ENCODE measurements around the gene ATP11B. TPM values are rescaled to one million over a fixed set of nuclear protein-coding genes. Genes with fewer than 3 reads are reported as not detected.

ATP11B gene
- polyA plus RNA-seq, 3 donors, result 11.1 to 25.1 (median 13.5) TPM

- H3K4me3 ChIP-seq (replicated peaks in 1 of 3; ENCODE audit: low read depth in 2 of 3, low read length in 3 of 3), result no peak overlapping the region
- H3K27ac ChIP-seq (ENCODE audit: low read depth in 1 of 2, low read length in 2 of 2), result no peak overlapping the region
- Mint-ChIP-seq H3K4me3 (no peak overlapping the region), H3K9me3 (no peaks in the 10 kb centered on the region), H3K27ac (no peak overlapping the region), H3K36me3 (peaks cover 53 to 67% of the 10 kb centered on the region in 2 donors), H3K4me1 (peaks cover 18% of the 10 kb centered on the region), H3K27me3 (ENCODE audit: low read depth in 3 of 3) (no peaks in the 10 kb centered on the region)
- no peaks in the 10 kb centered on the region for H3K9me3 ChIP-seq (replicated peaks in 1 of 2; ENCODE audit: control insufficient read depth in 1 of 2, insufficient read depth in 1 of 2, low read length in 2 of 2)
- H3K9ac ChIP-seq (ENCODE audit: insufficient read depth, low read length, poor library complexity, severe bottlenecking), result no peak overlapping the region
- no peak for TF ChIP-seq CTCF (IDR thresholded peaks at IDR 0.05)
- no peaks in the 10 kb centered on the region for H3K79me2 ChIP-seq (ENCODE audit: insufficient read depth, low read length)
- 100% methylated on average over 3 of the region's 5 CpGs for WGBS (ENCODE audit: insufficient coverage)
- intact Hi-C loops (cut with micrococcal nuclease), result no loop called here
- H3K36me3 ChIP-seq (replicated peaks in 1 of 2; ENCODE audit: control insufficient read depth in 1 of 2, insufficient read depth in 2 of 2, low read length in 2 of 2), result peaks cover 30 to 54% of the 10 kb centered on the region in 2 donors
- no peak overlapping the region for H3K4me2 ChIP-seq (replicated peaks; ENCODE audit: extremely low read depth, low read length, poor library complexity, severe bottlenecking)
- H3K27me3 ChIP-seq (ENCODE audit: control insufficient read depth in 2 of 2, insufficient read depth in 2 of 2, low read length in 2 of 2), result no peaks in the 10 kb centered on the region
- no peak overlapping the region for H2AFZ ChIP-seq (ENCODE audit: insufficient read depth, low read depth, low read length, poor library complexity, severe bottlenecking)
- peaks cover 3 to 8% of the 10 kb centered on the region in 2 donors for H3K4me1 ChIP-seq (ENCODE audit: control insufficient read depth in 1 of 2, insufficient read depth in 2 of 2, low read length in 2 of 2)
- peaks cover 8% of the 10 kb centered on the region for H4K20me1 ChIP-seq (ENCODE audit: insufficient read depth, low read length)
- no peak for DNase-seq
These were observed 163.9 kb downstream of the ATP11B start for GRCh38 chr3:182957226-182957625.

- H3K27me3 ChIP-seq (ENCODE audit: control insufficient read depth in 2 of 2, insufficient read depth in 2 of 2, low read length in 2 of 2), result no peaks in the 10 kb centered on the region
- WGBS (ENCODE audit: insufficient coverage), result 89% methylated on average over 3 of the region's 4 CpGs
- Mint-ChIP-seq H3K27me3 (ENCODE audit: low read depth in 3 of 3) (no peaks in the 10 kb centered on the region), H3K27ac (no peak overlapping the region), H3K4me1 (peaks cover 18% of the 10 kb centered on the region), H3K9me3 (no peaks in the 10 kb centered on the region), H3K4me3 (no peak overlapping the region), H3K36me3 (peaks cover 54 to 67% of the 10 kb centered on the region in 2 donors)
- peaks cover 30 to 56% of the 10 kb centered on the region in 2 donors for H3K36me3 ChIP-seq (replicated peaks in 1 of 2; ENCODE audit: control insufficient read depth in 1 of 2, insufficient read depth in 2 of 2, low read length in 2 of 2)
- no peak overlapping the region for H3K27ac ChIP-seq (ENCODE audit: low read depth in 1 of 2, low read length in 2 of 2)
- no peak for DNase-seq
- intact Hi-C loops (cut with micrococcal nuclease), result no loop called here
- H4K20me1 ChIP-seq (ENCODE audit: insufficient read depth, low read length), result peaks cover 8% of the 10 kb centered on the region
- H3K4me1 ChIP-seq (ENCODE audit: control insufficient read depth in 1 of 2, insufficient read depth in 2 of 2, low read length in 2 of 2), result peaks cover 3 to 8% of the 10 kb centered on the region in 2 donors
- H3K4me2 ChIP-seq (replicated peaks; ENCODE audit: extremely low read depth, low read length, poor library complexity, severe bottlenecking), result no peak overlapping the region
- H3K9me3 ChIP-seq (replicated peaks in 1 of 2; ENCODE audit: control insufficient read depth in 1 of 2, insufficient read depth in 1 of 2, low read length in 2 of 2), result no peaks in the 10 kb centered on the region
- H2AFZ ChIP-seq (ENCODE audit: insufficient read depth, low read depth, low read length, poor library complexity, severe bottlenecking), result no peak overlapping the region
- H3K4me3 ChIP-seq (replicated peaks in 1 of 3; ENCODE audit: low read depth in 2 of 3, low read length in 3 of 3), result no peak overlapping the region
- no peak overlapping the region for H3K9ac ChIP-seq (ENCODE audit: insufficient read depth, low read length, poor library complexity, severe bottlenecking)
- no peaks in the 10 kb centered on the region for H3K79me2 ChIP-seq (ENCODE audit: insufficient read depth, low read length)
- no peak for TF ChIP-seq CTCF (IDR thresholded peaks at IDR 0.05)
These were observed 164.5 kb downstream of the ATP11B start for GRCh38 chr3:182957676-182958266.
